Adrenal gland (tissue), 12 donors: Measurements from ENCODE around the gene IFIT1. TPM values are rescaled to one million over a fixed set of nuclear protein-coding genes. Genes with fewer than 3 reads are reported as not detected.
"Not testable (repeated sequence)": the region's sequence is repeated elsewhere in the genome, so short reads cannot be mapped to it uniquely, and the experiment has no call there.

Experiments used
- DNase-seq, 7 donors: peaks; one replicate each; pipeline ENCODE4 v3.0.0-alpha.2; 2019 to 2020
- H3K27ac ChIP-seq, 5 donors: fragments of 200-600 bp; sonication (generic) in 4 of 5; 1 replicate in 3 of 5; 2 replicates in 2 of 5; pipeline versions ENCODE4 v1.5.1 to v1.8.0; 2016 to 2020; ENCODE audit warnings: mild to moderate bottlenecking in 1 of 5
- H3K27me3 ChIP-seq: fragments of 200-600 bp; 2 replicates; pipeline ENCODE4 v1.8.0; 2021
- H3K36me3 ChIP-seq, 2 donors: fragments of 200-600 bp; replicated peaks in 1 of 2; 1 replicate in 1 of 2; 2 replicates in 1 of 2; pipeline versions ENCODE4 v1.5.1 to v1.8.0; 2018 to 2022
- H3K4me1 ChIP-seq, 2 donors: fragments of 200-600 bp; replicated peaks in 1 of 2; 1 replicate in 1 of 2; 2 replicates in 1 of 2; pipeline versions ENCODE4 v1.5.1 to v1.8.0; 2018 to 2021
- H3K4me3 ChIP-seq, 4 donors: fragments of 200-600 bp; sonication (generic) in 3 of 4; one replicate each; pipeline ENCODE4 v1.5.1; 2016 to 2018
- H3K9me3 ChIP-seq, 3 donors: fragments of 200-600 bp; sonication (generic) in 1 of 3; replicated peaks in 1 of 3; 1 replicate in 2 of 3; 2 replicates in 1 of 3; pipeline versions ENCODE4 v1.5.1 to v1.8.0; 2016 to 2021
- CTCF ChIP-seq, 6 experiments: fragments of 450-650 bp in 4 of 6; fragments of 200-600 bp in 2 of 6; sonication (generic) in 1 of 6; IDR thresholded peaks; 1 replicate in 5 of 6; 2 replicates in 1 of 6; pipeline versions ENCODE4 v1.5.1 to v1.8.0; 2016 to 2021; ENCODE audit warnings: antibody characterized with exemption in 6 of 6, mild to moderate bottlenecking in 2 of 6, moderate library complexity in 1 of 6
- POLR2A ChIP-seq, 2 donors: fragments of 450-650 bp; IDR thresholded peaks; one replicate each; pipeline ENCODE4 v1.6.1; 2017; ENCODE audit warnings: antibody characterized with exemption in 2 of 2, mild to moderate bottlenecking in 2 of 2, moderate library complexity in 1 of 2
- WGBS, 4 donors: extraction: QIAGEN DNeasy Blood & Tissue Kit in 2 of 4; methylation state at CpG; one replicate each; pipeline versions ENCODE4 v1.1.5 to v1.1.7; 2013 to 2017; 5-methylcytosine and 5-hydroxymethylcytosine counted together
- intact Hi-C, 2 donors: fragments of 100-400 bp; cut with DNase I; formaldehyde crosslinking; loops; one replicate each; pipeline versions ENCODE4 v1.14.1 to v1.15.0; 2022 to 2023
- polyA plus RNA-seq, 3 donors: library from polyadenylated mRNA; stranded (reverse); fragments of 200-250 nt in 2 of 3; fragments of 350-450 nt in 1 of 3; fragmentation: Illumina TruSeq in 1 of 3; extraction: RNeasy Lipid Tissue Mini Kit (QIAGEN cat#74804) in 1 of 3; gene quantifications; one replicate each; pipeline ENCODE4 v1.2.3, GENCODE V29; 2013 to 2014
- total RNA-seq, 9 donors: library from RNA; depleted of rRNA in 4 of 9; stranded (reverse); fragments of >200 nt in 4 of 9; fragments of 120-200 nt in 1 of 9; fragmentation: NEBNext Ultra II Directional in 1 of 9; extraction: Animal tissue kit (Norgen Biotek cat#: 25700) in 1 of 9; gene quantifications; one replicate each; pipeline versions ENCODE4 v1.1.0 to v1.2.4, GENCODE V29; 2013 to 2023
- donor health status: healthy with polysubstance abuse.
- donor health status: Bipolar disorder and iron deficiency.
- donor health status: DM: yes; HTN: yes; CAD: no.
- donor health status: DM: no; HTN: no; CAD: no.
- donor health status: DM: no; HTN: no; CAD: no.
- donor health status: DM: yes; HTN: yes; CAD: no.

Gene IFIT1
- total and polyA plus RNA-seq, 12 donors = 20.9 to 168 (median 62.0) TPM

- no peak for DNase-seq
- WGBS, 4 donors = 87 to 89% (median 88%) methylated on average over 5 of the region's 5 CpGs
- H3K4me3 ChIP-seq = no peak overlapping the region
- TF ChIP-seq CTCF (IDR thresholded peaks at IDR 0.05) (no peak), POLR2A (IDR thresholded peaks at IDR 0.05) (no peak)
- intact Hi-C loops = no loop called here
- peaks cover 17 to 40% of the 10 kb centered on the region in 2 donors for H3K4me1 ChIP-seq
- no peaks in the 10 kb centered on the region for H3K9me3 ChIP-seq
- H3K27ac ChIP-seq = no peak overlapping the region
- H3K36me3 ChIP-seq = no peaks in the 10 kb centered on the region
- H3K27me3 ChIP-seq = no peaks in the 10 kb centered on the region
Measured at GRCh38 chr10:89390476-89391225, 1.8 kb upstream of the IFIT1 start.

DNA sequence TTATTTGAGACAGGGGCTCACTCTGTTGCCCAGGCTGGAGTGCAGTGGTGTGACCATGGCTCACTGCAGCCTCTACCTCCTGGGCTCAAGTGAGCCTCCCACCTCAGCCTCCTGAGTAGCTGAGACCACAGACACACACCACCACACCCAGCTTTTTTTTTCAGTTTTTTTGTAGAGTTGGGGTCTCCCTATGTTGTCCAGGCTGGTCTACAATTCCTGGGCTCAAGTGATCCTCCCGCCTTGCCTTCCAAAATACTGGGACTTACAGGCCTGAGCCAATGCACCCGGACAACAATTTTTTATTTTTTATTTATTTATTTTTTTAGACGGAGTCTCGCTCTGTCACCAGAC, 1.2 kb upstream of the IFIT1 start:
- WGBS, 4 donors = 93 to 96% (median 96%) methylated on average over 4 of the region's 4 CpGs
- H3K27me3 ChIP-seq, H3K9me3 ChIP-seq, H3K36me3 ChIP-seq, DNase-seq, H3K4me3 ChIP-seq, intact Hi-C loops: not testable (repeated sequence)
- Histone ChIP-seq H3K27ac (peak overlapping the region in 2 of 5 donors; percentile 82 to 88), H3K4me1 (peaks cover 17 to 40% of the 10 kb centered on the region in 2 donors)

- 0 to 2% (median 1%) methylated on average over 2 of the region's 2 CpGs for WGBS, 4 donors
- DNase-seq = peak in 6 of 7 donors; percentile 45 to 69 (median 56)
- Histone ChIP-seq H3K9me3 (no peaks in the 10 kb centered on the region), H3K4me1 (peaks cover 17 to 40% of the 10 kb centered on the region in 2 donors), H3K4me3 (peak overlapping the region in 2 of 4 donors; percentile 54 to 56), H3K27ac (peak overlapping the region; percentile 66 to 88 (median 86)), H3K27me3 (no peaks in the 10 kb centered on the region), H3K36me3 (no peaks in the 10 kb centered on the region)
- TF ChIP-seq CTCF (IDR thresholded peaks at IDR 0.05) = no peak
- TF ChIP-seq POLR2A (IDR thresholded peaks at IDR 0.05) = no peak
- intact Hi-C loops = no loop called here
Measured at GRCh38 chr10:89392974-89393373, 551 bp downstream of the IFIT1 start.

DNA sequence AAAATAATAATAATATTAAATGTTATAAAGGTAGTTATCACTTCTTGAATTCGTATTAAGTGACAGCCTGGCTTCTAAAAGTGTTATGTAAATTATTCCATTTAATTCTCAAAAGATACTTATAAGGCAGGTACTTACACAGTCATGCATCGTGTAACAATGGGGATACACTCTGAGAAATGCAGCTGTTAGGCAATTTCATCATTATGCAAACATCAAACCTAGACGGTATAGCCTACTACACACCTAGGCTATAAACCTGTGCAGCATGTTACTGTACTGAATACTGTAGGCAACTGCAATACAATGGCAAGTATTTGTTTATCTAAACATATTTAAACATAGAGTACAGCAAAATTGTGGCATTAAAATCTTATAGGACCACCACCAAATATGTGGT, 1.5 kb downstream of the IFIT1 start:
- Histone ChIP-seq H3K4me3 (peak overlapping the region in 1 of 4 donors; percentile 56), H3K4me1 (peaks cover 17 to 40% of the 10 kb centered on the region in 2 donors), H3K27ac (peak overlapping the region in 2 of 5 donors; percentile 82 to 88), H3K27me3 (no peaks in the 10 kb centered on the region), H3K9me3 (no peaks in the 10 kb centered on the region), H3K36me3 (no peaks in the 10 kb centered on the region)
- TF ChIP-seq CTCF (IDR thresholded peaks at IDR 0.05) (no peak), POLR2A (IDR thresholded peaks at IDR 0.05) (no peak)
- 24 to 29% (median 26%) methylated on average over 3 of the region's 3 CpGs for whole genome bisulfite sequencing, 4 donors
- intact Hi-C loops = no loop called here
- DNase-seq = no peak

GRCh38 chr10:89395141-89395540, 2.7 kb downstream of the IFIT1 start:
- 88 to 100% (median 94%) methylated on average over 1 to 2 of the region's 2 CpGs for WGBS, 4 donors
- no peaks in the 10 kb centered on the region for H3K9me3 ChIP-seq
- TF ChIP-seq POLR2A (IDR thresholded peaks at IDR 0.05) (no peak), CTCF (IDR thresholded peaks at IDR 0.05) (no peak)
- no peak for DNase-seq
- intact Hi-C loops = no loop called here
- H3K4me1 ChIP-seq = peaks cover 17 to 40% of the 10 kb centered on the region in 2 donors
- H3K27me3 ChIP-seq = no peaks in the 10 kb centered on the region
- no peak overlapping the region for H3K4me3 ChIP-seq
- no peaks in the 10 kb centered on the region for H3K36me3 ChIP-seq
- no peak overlapping the region for H3K27ac ChIP-seq
